ENCODE results near the gene GAST.

The GAST gene

DNA sequence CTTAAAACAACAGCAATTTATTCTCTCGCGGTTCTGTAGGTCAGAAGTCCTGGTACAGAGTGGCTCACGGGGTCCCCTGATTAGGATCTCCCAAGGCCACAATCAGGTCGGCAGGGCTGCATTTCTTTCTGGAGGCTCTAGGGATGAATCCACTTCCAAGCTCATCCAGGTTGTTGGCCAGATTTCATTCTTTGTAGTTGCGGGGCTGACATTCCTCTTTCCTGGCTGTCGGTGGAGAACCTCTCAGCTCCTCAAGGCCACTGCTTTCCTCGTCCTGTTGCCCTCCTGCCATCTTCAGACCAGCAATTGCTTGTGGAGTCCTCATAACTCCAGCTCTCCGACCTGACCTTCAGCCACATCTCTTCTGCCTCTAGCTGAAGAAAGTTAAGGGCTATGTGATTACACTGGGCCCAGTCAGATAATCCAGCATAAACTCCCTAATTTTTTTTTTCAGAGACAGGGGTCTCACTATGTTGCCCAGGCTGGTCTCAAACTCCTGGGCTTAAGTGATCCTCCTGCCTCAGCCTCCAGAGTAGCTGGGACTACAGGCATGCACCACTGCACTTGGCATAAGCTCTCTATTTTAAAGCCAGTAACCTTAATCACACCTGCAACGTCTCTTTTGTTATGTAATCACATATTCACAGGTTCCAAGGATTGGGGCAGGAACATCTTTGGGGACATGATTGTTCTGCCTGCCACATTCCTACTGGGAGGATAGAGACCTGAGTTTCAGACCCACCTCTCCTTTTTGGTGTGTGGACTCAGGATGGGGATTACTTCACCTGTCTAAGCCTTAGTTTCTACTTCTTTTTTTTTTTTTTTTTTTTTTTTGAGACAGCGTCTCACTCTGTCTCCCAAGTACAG, 4.1 kb upstream of the GAST start:
- DNase-seq (ENCODE audit: low read depth), result no peak

DNA sequence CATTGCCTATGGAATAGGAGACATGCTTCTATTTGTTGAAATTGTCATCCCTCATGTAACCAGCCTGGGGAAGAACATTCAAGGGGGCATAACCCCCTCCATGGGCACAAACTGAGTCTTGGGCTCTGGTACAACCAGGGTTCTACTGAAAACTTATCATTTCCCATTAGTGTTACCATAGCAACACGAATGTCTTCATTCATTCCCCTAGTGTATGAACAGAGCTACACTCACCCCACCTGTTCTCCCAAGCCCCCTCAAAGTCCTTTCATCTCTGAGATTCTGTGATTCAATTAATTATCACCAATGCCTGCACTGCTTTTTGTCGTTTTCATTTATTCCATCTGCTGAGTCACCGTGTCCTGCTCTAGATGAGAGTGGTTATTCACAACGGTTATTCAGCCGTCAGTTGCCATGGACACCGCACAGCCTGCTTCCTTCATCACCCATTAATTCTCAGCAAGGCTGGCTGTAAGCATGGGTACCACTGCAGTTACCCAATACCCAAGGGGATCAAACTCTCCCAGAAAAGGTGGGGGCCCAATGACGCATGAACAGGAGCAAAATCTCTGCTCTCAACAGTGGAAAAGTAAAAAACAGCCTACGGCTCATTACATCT, 1.6 kb upstream of the GAST start:
- DNase-seq (ENCODE audit: low read depth), result no peak

- no peak for DNase-seq (ENCODE audit: low read depth)
Measured at GRCh38 chr17:41717408-41718286, 5.5 kb downstream of the GAST start.

- DNase-seq (ENCODE audit: low read depth), result no peak
Measured at GRCh38 chr17:41718287-41718645, 6.1 kb downstream of the GAST start.

GRCh38 chr17:41722231-41722630, 10.1 kb downstream of the GAST start:
- no peak for DNase-seq (ENCODE audit: low read depth)

GRCh38 chr17:41723801-41724475, 11.8 kb downstream of the GAST start:
- DNase-seq (ENCODE audit: low read depth), result no peak

DNA sequence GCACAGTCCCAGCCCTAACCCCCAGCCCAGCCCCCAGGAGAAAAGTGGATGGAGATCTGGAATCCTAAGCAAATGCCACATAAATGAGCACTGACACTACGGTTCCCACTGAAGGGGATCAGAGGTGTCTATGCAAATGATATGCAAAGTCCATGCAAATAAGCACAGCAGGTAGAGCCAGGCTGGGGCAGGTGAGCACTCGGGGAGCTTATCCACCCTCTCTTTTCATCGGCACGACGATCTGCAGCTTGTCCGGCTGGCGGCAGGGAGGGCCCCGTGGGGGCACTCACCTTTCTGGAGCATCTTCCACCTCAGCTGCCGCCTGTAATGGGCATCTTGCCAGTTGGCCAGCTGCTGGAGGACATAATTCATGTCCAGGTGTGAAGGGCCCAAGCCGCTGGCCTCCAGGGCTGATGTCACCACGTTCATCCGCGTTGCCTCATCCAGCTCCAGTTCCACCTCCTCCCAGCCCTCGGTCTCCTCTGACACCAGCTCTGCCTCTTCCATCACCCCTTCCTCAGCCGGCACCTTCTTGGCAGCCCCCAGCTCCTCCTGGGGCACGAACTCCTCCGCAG, 12.4 kb downstream of the GAST start:
- DNase-seq (ENCODE audit: low read depth), result no peak

DNA sequence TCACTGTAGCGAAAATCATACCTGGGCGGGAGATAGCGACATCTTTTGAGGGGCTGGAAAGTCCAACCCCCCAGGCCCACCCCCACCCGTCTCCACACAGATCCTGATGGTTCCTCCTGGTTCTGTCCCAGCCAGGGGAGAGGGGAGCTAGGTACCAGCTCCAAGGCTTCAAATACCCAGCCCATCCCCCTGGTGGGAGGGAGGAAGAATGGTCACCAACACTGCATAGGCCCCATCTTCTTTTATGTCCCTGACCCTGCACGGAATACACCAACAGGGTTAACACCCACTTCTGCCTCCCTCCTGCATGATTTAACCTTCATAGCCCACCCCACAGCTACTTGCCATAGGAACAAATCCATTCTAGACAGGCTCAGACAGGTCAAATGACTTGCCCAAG, 13.0 kb downstream of the GAST start:
- no peak for DNase-seq (ENCODE audit: low read depth)

DNA sequence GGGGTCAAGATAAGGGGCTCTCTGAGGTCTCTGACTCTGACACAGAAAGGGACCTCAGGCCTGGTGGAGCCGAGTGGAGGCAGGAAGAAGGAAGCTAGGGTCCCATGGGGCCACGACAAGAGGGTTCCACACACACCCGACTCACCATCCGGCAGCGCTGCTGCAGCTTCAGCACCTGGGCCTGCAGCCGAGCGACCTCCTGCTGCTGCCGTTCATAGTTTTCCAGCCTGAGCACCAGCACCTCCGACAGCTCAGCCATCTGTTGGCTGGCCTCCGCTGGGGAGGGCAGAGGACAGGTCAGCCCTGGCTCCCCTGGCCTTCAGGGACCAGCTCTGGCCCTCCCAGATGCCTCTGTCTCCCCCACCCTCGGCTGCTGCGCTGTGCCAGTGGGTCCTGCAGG, 15.9 kb downstream of the GAST start:
- DNase-seq (ENCODE audit: low read depth), result no peak

- DNase-seq (ENCODE audit: low read depth), result no peak
Measured at GRCh38 chr17:41730479-41730878, 18.3 kb downstream of the GAST start.

DNA sequence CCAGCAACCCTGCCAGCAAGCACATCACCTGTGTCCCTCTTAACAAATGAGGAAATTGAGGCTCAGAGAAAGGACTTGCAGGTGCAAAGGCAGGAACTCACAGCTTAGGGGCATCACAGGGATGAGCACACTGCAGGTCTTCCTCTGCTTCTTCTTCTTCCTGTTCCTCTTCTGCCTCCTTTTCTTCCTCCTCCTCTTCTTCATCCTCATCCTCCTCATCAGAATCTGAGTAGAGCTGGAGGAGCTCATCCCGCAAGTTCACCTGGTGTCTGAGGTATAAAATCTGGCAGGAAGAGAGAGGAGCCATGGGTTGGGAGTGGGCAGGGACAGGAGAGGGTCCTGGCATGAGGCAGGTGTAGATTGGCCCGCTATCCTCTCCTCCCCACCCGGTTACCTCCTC, 19.7 kb downstream of the GAST start:
- no peak for DNase-seq (ENCODE audit: low read depth)

DNA sequence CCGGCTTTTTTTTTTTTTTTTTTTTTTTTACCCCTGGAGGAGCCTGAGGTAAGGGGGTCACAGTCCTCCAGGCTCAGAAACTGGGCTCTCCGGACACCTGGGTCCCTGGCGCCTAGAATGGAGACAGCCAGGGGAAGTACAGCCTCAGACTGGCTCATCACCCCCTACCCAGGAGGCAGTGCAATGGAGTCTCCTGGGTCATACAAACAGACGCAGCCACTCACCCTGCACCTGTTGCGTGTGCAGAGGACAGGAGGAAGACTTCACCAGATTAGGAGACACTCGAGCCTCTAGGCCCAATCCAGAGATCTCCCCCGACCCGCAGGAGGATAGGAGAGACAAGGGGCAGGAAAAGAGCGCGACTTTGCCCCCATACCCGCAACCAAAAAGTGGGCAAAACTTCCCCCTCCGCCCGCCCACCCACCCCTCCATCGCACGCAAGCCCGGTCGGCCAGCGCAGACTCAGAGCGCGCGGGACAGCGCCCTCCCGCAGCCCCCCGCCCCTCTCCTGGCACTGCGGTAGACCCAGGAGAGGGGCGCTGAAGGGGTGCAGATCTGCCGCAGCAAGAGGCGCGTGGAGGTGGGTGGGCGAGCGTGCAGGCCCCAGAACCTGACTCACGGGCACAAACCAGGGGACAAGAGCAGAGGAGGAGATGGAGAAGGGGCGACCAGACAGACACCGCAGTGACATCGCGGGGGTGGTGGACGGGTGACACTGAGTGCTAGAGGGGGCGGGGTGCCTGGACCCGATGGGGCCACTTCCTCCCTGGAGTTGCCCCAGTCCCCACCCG, 21.4 kb downstream of the GAST start:
- DNase-seq (ENCODE audit: low read depth), result no peak

- DNase-seq (ENCODE audit: low read depth), result no peak
Measured at GRCh38 chr17:41734139-41734948, 22.2 kb downstream of the GAST start, which contains the start of gene HAP1. HAP1 (minus strand) TSS chr17:41734643; CDS start chr17:41734634, 9 bp downstream.

- no peak for DNase-seq (ENCODE audit: low read depth)
Measured at GRCh38 chr17:41734949-41735313, 22.8 kb downstream of the GAST start.

GRCh38 chr17:41735744-41736143, 23.6 kb downstream of the GAST start:
- no peak for DNase-seq (ENCODE audit: low read depth)

GRCh38 chr17:41736983-41737679, 25.0 kb downstream of the GAST start:
- no peak for DNase-seq (ENCODE audit: low read depth)

DNA sequence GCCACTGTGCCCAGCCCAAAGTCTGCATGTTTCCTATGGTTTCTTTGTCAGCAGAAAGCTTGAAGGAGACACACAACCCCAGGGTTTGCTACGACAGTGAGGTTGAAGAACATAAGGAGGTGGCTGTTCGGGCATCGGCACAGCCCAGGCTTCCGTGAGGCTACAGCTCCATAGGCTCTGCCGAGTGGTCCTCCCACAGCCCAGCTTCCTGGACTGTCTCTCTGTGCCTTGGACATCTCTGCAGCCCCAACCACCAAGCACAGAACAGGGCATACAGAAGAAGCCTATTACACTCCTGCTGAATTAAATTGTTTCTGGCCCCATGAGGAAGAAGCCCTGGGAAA, 25.5 kb downstream of the GAST start:
- DNase-seq (ENCODE audit: low read depth), result no peak

GRCh38 chr17:41738077-41738800, 26.1 kb downstream of the GAST start:
- DNase-seq (ENCODE audit: low read depth), result peak; percentile 60

DNA sequence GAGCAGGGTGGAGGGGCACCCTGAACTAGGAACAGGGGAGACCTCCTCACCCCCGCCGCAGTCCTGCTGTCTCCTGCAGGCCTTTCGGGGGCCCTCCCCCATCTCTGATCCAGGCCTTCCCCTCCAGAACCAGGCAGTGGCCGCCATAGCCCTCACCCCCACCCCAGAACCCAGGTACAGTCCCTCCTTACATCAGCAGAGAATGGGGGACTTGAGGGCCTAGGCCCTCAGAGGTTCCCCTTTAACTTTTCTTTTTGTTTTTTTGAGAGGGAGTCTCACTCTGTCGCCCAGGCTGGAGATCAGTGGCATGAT, 26.6 kb downstream of the GAST start:
- no peak for DNase-seq (ENCODE audit: low read depth)
